NB4 (cell line): Measurements from ENCODE around the gene ZMYM2.

Experiments used
- CTCF ChIP-seq: IDR thresholded peaks from one replicate; pipeline ENCODE4 v1.5.1; 2012; ENCODE audit warnings: low read depth, low read length
- TF ChIP-seq, protein P1 (sequence below): IDR thresholded peaks from 2 replicates; pipeline ENCODE4 v1.6.1; 2011; ENCODE audit warnings: low read depth, low read length

GRCh38 chr13:19991531-19991930 is 33.0 kb downstream of the ZMYM2 start:
- no peak for TF ChIP-seq CTCF
- TF ChIP-seq, protein P1, sequence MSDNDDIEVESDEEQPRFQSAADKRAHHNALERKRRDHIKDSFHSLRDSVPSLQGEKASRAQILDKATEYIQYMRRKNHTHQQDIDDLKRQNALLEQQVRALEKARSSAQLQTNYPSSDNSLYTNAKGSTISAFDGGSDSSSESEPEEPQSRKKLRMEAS = no peak
